GM21825 (cell line): ENCODE measurements around the gene SIT1.
"Not testable (repeated sequence)": the region's sequence is repeated elsewhere in the genome, so short reads cannot be mapped to it uniquely, and the experiment has no call there.

Experiments used
- ATAC-seq: cut with Tn5 transposase; IDR thresholded peaks from one replicate; pipeline ENCODE4 v1.9.1; 2021; ENCODE audit warnings: mild to moderate bottlenecking, moderate library complexity; ENCODE audit not compliant: unreplicated experiment

Gene SIT1

GRCh38 chr9:35638751-35639150 lies 12.0 kb downstream of the SIT1 start:
- ATAC-seq, result not testable (repeated sequence)

- not testable (repeated sequence) for ATAC-seq
These were observed 13.2 kb downstream of the SIT1 start for GRCh38 chr9:35637427-35637955.

GRCh38 chr9:35636877-35637246 lies 13.9 kb downstream of the SIT1 start:
- not testable (repeated sequence) for ATAC-seq

GRCh38 chr9:35636135-35636876 lies 14.4 kb downstream of the SIT1 start:
- no peak for ATAC-seq

GRCh38 chr9:35635730-35636129 lies 15.0 kb downstream of the SIT1 start:
- ATAC-seq, result no peak

- ATAC-seq, result no peak
These were observed 21.1 kb downstream of the SIT1 start for GRCh38 chr9:35629597-35629996.

- no peak for ATAC-seq
These were observed 22.2 kb downstream of the SIT1 start for GRCh38 chr9:35628389-35628991.

- no peak for ATAC-seq
These were observed 23.2 kb downstream of the SIT1 start for GRCh38 chr9:35627575-35627974.

- ATAC-seq, result peak; percentile 37
These were observed 31.0 kb downstream of the SIT1 start for GRCh38 chr9:35619800-35620158.

GRCh38 chr9:35618854-35619799 lies 31.6 kb downstream of the SIT1 start:
- ATAC-seq, result peak; percentile 59

- ATAC-seq, result no peak
These were observed 32.4 kb downstream of the SIT1 start, which contains the start of gene CD72 for GRCh38 chr9:35618325-35618727. CD72 (minus strand) TSS chr9:35618413; CDS start chr9:35618303, 110 bp downstream.

GRCh38 chr9:35617548-35617947 lies 33.2 kb downstream of the SIT1 start:
- ATAC-seq, result no peak

- ATAC-seq, result no peak
These were observed 33.9 kb downstream of the SIT1 start for GRCh38 chr9:35616681-35617459.

- no peak for ATAC-seq
These were observed 34.6 kb downstream of the SIT1 start for GRCh38 chr9:35615981-35616680.

- ATAC-seq, result no peak
These were observed 37.9 kb downstream of the SIT1 start for GRCh38 chr9:35612843-35613242.

- ATAC-seq, result not testable (repeated sequence)
These were observed 38.7 kb downstream of the SIT1 start for GRCh38 chr9:35612066-35612465.

- no peak for ATAC-seq
These were observed 39.4 kb downstream of the SIT1 start for GRCh38 chr9:35611230-35611797.

GRCh38 chr9:35609820-35610163 lies 40.9 kb downstream of the SIT1 start:
- no peak for ATAC-seq

- ATAC-seq, result no peak
These were observed 41.5 kb downstream of the SIT1 start for GRCh38 chr9:35609001-35609819.
